HepG2 (cell line): Measurements from ENCODE around the gene NMRAL1. TPM values are rescaled to one million over a fixed set of nuclear protein-coding genes. Genes with fewer than 3 reads are reported as not detected.

Source experiments
- ATAC-seq: fragments of 200-7000 bp; cut with Tn5 transposase; 3 replicates; pipeline ENCODE4 v1.9.1; 2020; ENCODE audit warnings: mild to moderate bottlenecking, moderate library complexity
- Bru-seq: library from RNA; stranded (reverse); fragments of 400-500 nt; gene quantifications from one replicate; lab custom pipeline; 2021; lab: Mats Ljungman, UMichigan
- BruChase-seq, 2 experiments: library from RNA; stranded (reverse); fragments of 400-500 nt; gene quantifications; one replicate each; lab custom pipeline; 2021; lab: Mats Ljungman, UMichigan
- BruUV-seq: library from RNA; stranded (reverse); fragments of 400-500 nt; replicated peaks from 2 replicates; lab custom pipeline; 2021; lab: Mats Ljungman, UMichigan
- CTCF ChIA-PET: fragments of 300-600 bp; formaldehyde crosslinking; extraction: SDS; loops from one replicate; lab custom pipeline; 2021; ENCODE audit warnings: low total read pairs, inconsistent platforms, low intra/inter-chr PET ratio; lab: Yijun Ruan, JAX
- POLR2A ChIA-PET: fragments of 350-600 bp; sonication (Branson Sonifier 250); formaldehyde crosslinking; loops from one replicate; lab custom pipeline; 2020; ENCODE audit warnings: antibody characterized with exemption, inconsistent platforms; lab: Yijun Ruan, JAX
- DNase-seq: peaks from one replicate; pipeline ENCODE4 v3.0.0-alpha.2; 2015; ENCODE audit warnings: low spot score
- FAIRE-seq: peaks from 3 replicates; lab custom pipeline; 2011; peaks lifted over from hg19 to GRCh38; lab: Jason Lieb, UNC
- H2AFZ ChIP-seq: one replicate; pipeline ENCODE4 v1.6.1; 2011; ENCODE audit warnings: low read length, inconsistent platforms
- H3K27ac ChIP-seq: fragments of 300-600 bp; 3 replicates; pipeline ENCODE4 v1.8.0; 2011; ENCODE audit warnings: mixed run types, mild to moderate bottlenecking, mixed read lengths, low read length, inconsistent platforms; ENCODE audit not compliant: insufficient read depth; ENCODE audit errors: extremely low read length
- H3K27me3 ChIP-seq, 2 experiments: fragments of 200-600 bp in 1 of 2; 2 replicates in 1 of 2; 3 replicates in 1 of 2; pipeline versions ENCODE4 v1.6.0 to v1.8.0; 2011; ENCODE audit warnings: low read length in 2 of 2, mild to moderate bottlenecking in 2 of 2, moderate library complexity in 2 of 2, inconsistent platforms in 1 of 2; ENCODE audit not compliant: insufficient read depth in 2 of 2, control insufficient read depth in 1 of 2
- H3K36me3 ChIP-seq, 2 experiments: fragments of 200-600 bp in 1 of 2; replicated peaks in 1 of 2; 2 replicates in 1 of 2; 3 replicates in 1 of 2; pipeline versions ENCODE4 v1.5.1 to v1.8.0; 2011; ENCODE audit warnings: low read length in 2 of 2, inconsistent platforms in 1 of 2; ENCODE audit not compliant: insufficient read depth in 2 of 2, control insufficient read depth in 1 of 2
- H3K4me1 ChIP-seq: 2 replicates; pipeline ENCODE4 v1.5.1; 2012; ENCODE audit warnings: low read length, inconsistent platforms; ENCODE audit not compliant: insufficient read depth
- H3K4me2 ChIP-seq: 2 replicates; pipeline ENCODE4 v1.6.0; 2011; ENCODE audit warnings: low read depth, low read length, inconsistent platforms
- H3K4me3 ChIP-seq, 3 experiments: fragments of 200-600 bp in 1 of 3; sonication (generic), shearing (Covaris generic) in 1 of 3; replicated peaks in 1 of 3; 2 replicates each; pipeline ENCODE4 v1.5.1; 2011 to 2016; ENCODE audit warnings: low read length in 3 of 3, inconsistent platforms in 2 of 3, low read depth in 2 of 3, mild to moderate bottlenecking in 2 of 3, control low read depth in 1 of 3, mixed read lengths in 1 of 3; ENCODE audit not compliant: insufficient read depth in 1 of 3
- H3K79me2 ChIP-seq: one replicate; pipeline ENCODE4 v1.6.1; 2011; ENCODE audit warnings: low read length, inconsistent platforms; ENCODE audit not compliant: insufficient read depth
- H3K9ac ChIP-seq: 2 replicates; pipeline ENCODE4 v1.6.0; 2011; ENCODE audit warnings: mild to moderate bottlenecking, low read depth, low read length, inconsistent platforms; ENCODE audit not compliant: insufficient read depth
- H3K9me3 ChIP-seq: 2 replicates; pipeline ENCODE4 v1.5.1; 2012; ENCODE audit warnings: mild to moderate bottlenecking, low read length
- H4K20me1 ChIP-seq: 2 replicates; pipeline ENCODE4 v1.6.0; 2011; ENCODE audit warnings: inconsistent platforms, mild to moderate bottlenecking, low read length, moderate library complexity; ENCODE audit not compliant: insufficient read depth
- ZBTB20 ChIP-seq: sonication (generic); formaldehyde crosslinking; IDR thresholded peaks from 2 replicates; pipeline ENCODE4 v1.8.1; 2023; ENCODE audit warnings: missing genetic modification reagents, low read depth, mild to moderate bottlenecking, borderline replicate concordance
- ZFX ChIP-seq: sonication (generic); formaldehyde crosslinking; IDR thresholded peaks from 2 replicates; pipeline ENCODE4 v1.4.0; 2020; ENCODE audit warnings: mild to moderate bottlenecking, low read depth, missing genetic modification reagents, moderate library complexity
- ZHX1 ChIP-seq: sonication (generic); formaldehyde crosslinking; IDR thresholded peaks from 2 replicates; pipeline ENCODE4 v1.8.1; 2022; ENCODE audit warnings: low read depth, mild to moderate bottlenecking, missing genetic modification reagents
- ZNF160 ChIP-seq: sonication (generic); formaldehyde crosslinking; IDR thresholded peaks from 2 replicates; pipeline ENCODE4 v1.8.0; 2022; ENCODE audit warnings: mild to moderate bottlenecking, inconsistent platforms, missing genetic modification reagents
- ZNF556 ChIP-seq: sonication (generic); formaldehyde crosslinking; IDR thresholded peaks from 2 replicates; pipeline ENCODE4 v1.4.0; 2020; ENCODE audit warnings: mild to moderate bottlenecking, missing genetic modification reagents, borderline replicate concordance
- ZNF563 ChIP-seq: sonication (generic); formaldehyde crosslinking; IDR thresholded peaks from 2 replicates; pipeline ENCODE4 v1.8.0; 2022; ENCODE audit warnings: mild to moderate bottlenecking, moderate library complexity, missing genetic modification reagents
- ZNF597 ChIP-seq: sonication (generic); formaldehyde crosslinking; IDR thresholded peaks from 2 replicates; pipeline ENCODE4 v1.5.0; 2020; ENCODE audit warnings: missing genetic modification reagents
- ZNF800 ChIP-seq: sonication (generic); formaldehyde crosslinking; IDR thresholded peaks from 2 replicates; pipeline ENCODE4 v1.4.0; 2020; ENCODE audit warnings: missing genetic modification reagents
- WGBS: methylation state at CpG from one replicate; pipeline ENCODE4 v1.1.6; 2017; ENCODE audit warnings: low lambda C conversion rate; 5-methylcytosine and 5-hydroxymethylcytosine counted together
- in situ Hi-C: cut with HindIII; loops from 2 replicates; pipeline ENCODE4 v1.10.0; 2017; ENCODE audit warnings: low pct_unique_long_range_greater_than_20kb; ENCODE audit not compliant: extremely low pct_ligation_motif_present
- intact Hi-C: fragments of 100-400 bp; cut with micrococcal nuclease; formaldehyde crosslinking; loops from one replicate; pipeline ENCODE4 v1.10.0; 2022; ENCODE audit not compliant: unreplicated experiment
- long read RNA-seq, 2 experiments: library from RNA in 1 of 2; library from polyadenylated mRNA in 1 of 2; stranded (forward) in 1 of 2; unstranded in 1 of 2; transcript quantifications; one replicate each; pipeline ENCODE4 v2.0.0, GENCODE V29; 2019 to 2022
- polyA minus RNA-seq, 3 experiments: library from RNA; depleted of rRNA, polyadenylated mRNA; stranded (reverse); fragments of >200 nt; gene quantifications; 2 replicates each; pipeline ENCODE4 v1.2.3, GENCODE V29; 2011; ENCODE audit warnings: low replicate concordance in 1 of 3
- polyA plus RNA-seq, 8 experiments: library from polyadenylated mRNA; depleted of rRNA in 3 of 8; stranded (reverse) in 7 of 8; unstranded in 1 of 8; fragments of >200 nt; fragmentation: Illumina TruSeq in 4 of 8; extraction: Trizol in 4 of 8; gene quantifications; 2 replicates each; pipeline versions ENCODE4 v1.2.1 to v1.2.3, GENCODE V29; 2011 to 2016; ENCODE audit warnings: low read depth in 4 of 8, missing spikeins in 1 of 8, mixed read lengths in 1 of 8; ENCODE audit not compliant: insufficient read depth in 1 of 8
- total RNA-seq, 5 experiments: library from RNA; depleted of rRNA; stranded (reverse); fragments of >200 nt; fragmentation: Illumina TruSeq; extraction: Trizol; gene quantifications; 2 replicates each; pipeline ENCODE4 v1.2.3, GENCODE V29; 2016; ENCODE audit warnings: low read depth in 1 of 5

NMRAL1 gene
- total RNA-seq (2016; rRNA removed; fragmentation: Illumina TruSeq; extraction: Trizol) (33.1 and 36.7 TPM in 2 replicates), polyA plus RNA-seq (2011; rRNA removed) (30.8 and 34.0 TPM in 2 replicates), polyA minus RNA-seq (2011; rRNA and poly(A)+ RNA removed; ENCODE audit: low replicate concordance) (40.7 and 121 TPM in 2 replicates), Bru-seq, nascent RNA (percentile 53 among the genes with signal in this experiment), BruChase-seq, experiment 1, labeled RNA remaining after a 6-hour chase (percentile 50 among the genes with signal in this experiment), BruChase-seq, experiment 2, labeled RNA remaining after a 2-hour chase (percentile 46 among the genes with signal in this experiment)
- total RNA-seq (2016; cell fraction: cytosol; rRNA removed; fragmentation: Illumina TruSeq; extraction: Trizol; ENCODE audit: low read depth): 60.6 and 75.2 TPM in 2 replicates
- total RNA-seq (2016; cell fraction: insoluble cytoplasmic fraction; rRNA removed; fragmentation: Illumina TruSeq; extraction: Trizol): 36.3 and 39.9 TPM in 2 replicates
- 52.5 and 64.2 TPM in 2 replicates for total RNA-seq (2016; cell fraction: membrane; rRNA removed; fragmentation: Illumina TruSeq; extraction: Trizol)
- total RNA-seq (2016; cell fraction: nucleus; rRNA removed; fragmentation: Illumina TruSeq; extraction: Trizol): 15.0 and 21.0 TPM in 2 replicates
- polyA plus RNA-seq (2011; cell fraction: cytosol; rRNA removed): 41.5 and 57.5 TPM in 2 replicates
- 41.3 and 52.4 TPM in 2 replicates for polyA plus RNA-seq (2011; cell fraction: nucleus; rRNA removed)
- 17.3 and 21.3 TPM in 2 replicates for polyA plus RNA-seq (2012)
- polyA plus RNA-seq (2016; cell fraction: cytosol; fragmentation: Illumina TruSeq; extraction: Trizol; ENCODE audit: low read depth): 75.5 and 80.9 TPM in 2 replicates
- polyA plus RNA-seq (2016; cell fraction: insoluble cytoplasmic fraction; fragmentation: Illumina TruSeq; extraction: Trizol; ENCODE audit: low read depth): 33.0 and 34.1 TPM in 2 replicates
- polyA plus RNA-seq (2016; cell fraction: membrane; fragmentation: Illumina TruSeq; extraction: Trizol; ENCODE audit: low read depth): 56.8 and 65.7 TPM in 2 replicates
- 30.1 and 31.9 TPM in 2 replicates for polyA plus RNA-seq (2016; cell fraction: nucleus; fragmentation: Illumina TruSeq; extraction: Trizol; ENCODE audit: insufficient read depth, low read depth)
- 15.1 and 18.1 TPM in 2 replicates for polyA minus RNA-seq (2011; cell fraction: cytosol; rRNA and poly(A)+ RNA removed)
- polyA minus RNA-seq (2011; cell fraction: nucleus; rRNA and poly(A)+ RNA removed): 12.9 and 15.0 TPM in 2 replicates
- long read RNA-seq, experiment 1, transcript NMRAL1-202 (6 exons, 1,233 nt): major isoform, 18 of 42 reads
- long read RNA-seq, experiment 1, transcript NMRAL1-212 (6 exons, 1,240 nt): minor isoform, 7 of 42 reads
- long read RNA-seq, experiment 1, partial matches to known transcripts: 4 of 42 reads
- long read RNA-seq, experiment 1, other reads (novel, unspliced or antisense): 11 of 42 reads
- long read RNA-seq, experiment 2, transcript NMRAL1-212 (6 exons, 1,240 nt): minor isoform, 13 of 45 reads
- long read RNA-seq, experiment 2, transcript NMRAL1-202 (6 exons, 1,233 nt): major isoform, 17 of 45 reads
- long read RNA-seq, experiment 2, partial matches to known transcripts: 6 of 45 reads
- long read RNA-seq, experiment 2, other reads (novel, unspliced or antisense): 7 of 45 reads

DNA sequence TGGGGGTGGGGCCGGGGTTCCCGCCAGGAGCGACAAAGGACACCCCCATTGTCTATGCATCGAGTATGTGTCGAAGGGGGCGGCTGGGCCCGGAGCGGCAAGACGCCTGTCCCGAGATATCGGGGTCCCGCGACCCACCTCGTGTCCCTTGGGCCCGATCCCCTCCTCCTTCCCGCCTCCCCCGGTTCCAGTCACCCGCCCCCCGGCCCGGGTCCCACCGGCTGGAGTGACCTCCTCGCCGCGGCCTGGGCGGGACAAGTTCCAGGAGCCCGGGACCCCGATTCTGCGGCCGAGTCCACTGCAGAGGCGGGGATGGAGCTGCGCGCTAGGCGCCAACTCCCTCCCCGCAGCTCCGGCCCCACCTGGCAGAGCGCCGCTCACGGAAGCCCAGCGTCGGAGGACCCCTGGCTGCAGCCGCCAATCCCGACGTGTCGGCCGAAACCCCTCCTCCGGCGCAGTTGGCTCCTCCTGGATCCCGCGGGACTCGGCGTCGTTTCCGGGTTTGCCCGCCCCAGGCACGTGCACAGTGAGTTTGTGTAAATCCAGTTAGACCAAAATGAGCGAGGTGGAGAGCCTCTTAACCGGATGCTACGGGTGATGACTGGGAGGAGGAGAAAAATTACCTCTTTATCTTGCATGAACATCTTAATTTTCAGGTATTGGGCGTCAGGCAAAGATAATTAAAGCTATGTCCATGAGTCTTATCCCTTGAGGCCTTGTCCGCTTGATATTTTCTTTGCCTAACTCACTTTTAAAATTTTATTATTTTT is at the start of gene NMRAL1:
NMRAL1 (minus strand) TSS at position 434 of the 770 bp plus-strand sequence. CDS start 493 bp downstream, outside the sequence.
- intact Hi-C loops: loop anchor here (1.0 kb wide), 1 partner anchor 13 kb away; no protein-coding TSS in a partner anchor
- no peak within 1 kb of the TSS for H2AFZ ChIP-seq
- ATAC-seq (peak; percentile 65), DNase-seq (peak; percentile 82), FAIRE-seq (no peak)
- no peaks in the 10 kb centered on the region for H3K36me3 ChIP-seq
- peaks cover 42% of the 10 kb centered on the region for H3K4me1 ChIP-seq
- BruUV-seq: no TSS peak
- H3K4me3 ChIP-seq: peak within 1 kb of the TSS; percentile 60 to 71 (median 64)
- H4K20me1 ChIP-seq: no peaks in the 10 kb centered on the region
- WGBS: 72% methylated on average over 30 of the region's 60 CpGs
- peak within 1 kb of the TSS; percentile 70 for H3K9ac ChIP-seq
- H3K79me2 ChIP-seq: peaks cover 20% of the 10 kb centered on the region
- ChIA-PET POLR2A (interaction anchor here (10.7 kb wide), 1 partner anchor 14 kb away, joined by 175 read pairs; no protein-coding TSS in a partner anchor), CTCF (no interaction called here)
- H3K27me3 ChIP-seq: no peaks in the 10 kb centered on the region
- H3K4me2 ChIP-seq: peak within 1 kb of the TSS; percentile 91
- peak within 1 kb of the TSS; percentile 74 for H3K27ac ChIP-seq
- no peaks in the 10 kb centered on the region for H3K9me3 ChIP-seq
- in situ Hi-C loops: no loop called here
- TF ChIP-seq ZHX1 (CRISPR knock-in tag) (no peak), ZNF800 (CRISPR knock-in tag) (no peak), ZBTB20 (CRISPR knock-in tag) (peak; percentile 44; the same call in 1 of the 2 replicates), ZNF563 (no peak), ZNF556 (no peak), ZFX (CRISPR knock-in tag) (peak; percentile 65), ZNF160 (CRISPR knock-in tag) (0 out of 2 replicates have a peak, but pooled peaks have one; percentile 23), ZNF597 (CRISPR knock-in tag) (no peak)
